Activated effector memory CD4-positive, alpha-beta T cell treated with Interleukin-2 at 50 U/mL for 16 hours (primary cell): ENCODE measurements around the gene DENND2A.
"Not testable (repeated sequence)": the region's sequence is repeated elsewhere in the genome, so short reads cannot be mapped to it uniquely, and the experiment has no call there.

ENCODE experiments used
- DNase-seq: peaks from one replicate; pipeline ENCODE4 v3.0.0-alpha.2; 2020

The DENND2A gene

DNA sequence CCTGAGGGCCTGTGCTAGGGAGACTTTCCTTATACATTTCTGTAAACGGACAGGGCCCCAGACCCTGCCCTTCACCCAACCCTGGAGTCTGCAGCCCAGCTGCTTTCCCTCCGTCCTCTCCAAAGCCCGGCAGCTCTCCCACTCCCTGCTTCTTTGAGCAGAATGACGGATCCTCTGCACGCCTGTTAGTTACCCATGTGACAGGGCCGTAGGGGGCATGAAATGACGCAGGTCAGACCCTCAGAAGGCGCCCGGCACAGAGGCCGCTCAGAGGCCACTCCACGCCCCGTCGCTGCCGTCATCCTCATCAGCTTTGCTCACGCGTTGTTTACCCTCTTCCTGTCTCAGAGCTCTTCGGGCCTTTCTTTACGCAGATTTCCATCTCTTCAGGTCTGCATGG, 101.2 kb downstream of the DENND2A start:
- DNase-seq: no peak

DNA sequence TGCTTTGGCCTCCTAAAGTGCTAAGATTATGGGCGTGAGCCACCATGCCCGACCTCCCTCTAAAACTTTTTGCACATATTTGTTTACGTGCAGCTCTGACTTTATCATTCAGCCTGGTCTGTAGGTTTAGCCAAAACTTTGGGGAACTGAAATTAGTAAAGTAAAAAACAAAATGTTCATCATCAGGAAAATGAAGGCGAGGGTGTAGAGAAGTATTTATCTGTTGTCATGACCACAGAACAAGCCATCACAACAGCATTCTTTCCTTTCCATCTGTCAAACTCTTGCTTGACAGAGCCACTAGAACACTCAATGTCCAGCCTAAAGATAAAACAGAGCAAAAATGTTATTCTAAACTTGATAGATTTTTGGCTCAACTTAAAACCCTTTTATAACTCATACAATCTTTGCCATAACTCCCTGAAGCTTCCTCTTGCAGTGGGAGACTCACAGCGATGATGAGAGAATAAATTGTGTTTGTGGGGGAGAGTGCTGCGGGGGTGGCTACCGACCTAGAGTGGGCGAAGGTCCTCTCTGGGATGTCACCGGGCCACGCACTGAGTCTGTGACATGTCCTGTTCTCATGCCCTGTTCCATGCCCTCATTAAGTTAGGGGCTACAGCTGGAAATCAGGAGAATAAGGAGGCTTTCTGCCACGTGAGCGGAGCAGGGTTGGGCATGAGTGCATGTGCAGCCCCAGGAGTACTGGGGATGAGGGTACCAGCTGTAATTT, 102.7 kb downstream of the DENND2A start:
- no peak for DNase-seq

DNA sequence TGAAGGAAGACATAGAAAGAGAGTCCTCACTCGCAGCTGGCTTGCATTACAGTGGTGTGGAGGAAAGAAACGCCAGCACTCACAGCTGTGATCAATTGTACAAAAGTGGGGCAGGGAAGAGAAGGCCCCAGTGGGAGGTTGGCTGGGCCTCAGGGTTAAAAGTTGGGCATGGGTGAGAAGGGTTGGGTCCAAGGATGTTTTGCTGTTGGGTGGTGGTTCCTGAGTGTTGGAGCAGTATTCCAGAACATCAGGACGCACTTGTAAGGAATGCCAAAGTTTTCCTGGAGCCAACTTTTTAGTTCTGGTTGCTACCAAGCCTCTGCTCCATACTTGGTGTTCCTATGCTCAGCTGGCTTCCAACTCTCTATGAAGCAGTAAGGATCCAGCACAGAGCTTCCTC, 105.9 kb downstream of the DENND2A start:
- DNase-seq: no peak

DNA sequence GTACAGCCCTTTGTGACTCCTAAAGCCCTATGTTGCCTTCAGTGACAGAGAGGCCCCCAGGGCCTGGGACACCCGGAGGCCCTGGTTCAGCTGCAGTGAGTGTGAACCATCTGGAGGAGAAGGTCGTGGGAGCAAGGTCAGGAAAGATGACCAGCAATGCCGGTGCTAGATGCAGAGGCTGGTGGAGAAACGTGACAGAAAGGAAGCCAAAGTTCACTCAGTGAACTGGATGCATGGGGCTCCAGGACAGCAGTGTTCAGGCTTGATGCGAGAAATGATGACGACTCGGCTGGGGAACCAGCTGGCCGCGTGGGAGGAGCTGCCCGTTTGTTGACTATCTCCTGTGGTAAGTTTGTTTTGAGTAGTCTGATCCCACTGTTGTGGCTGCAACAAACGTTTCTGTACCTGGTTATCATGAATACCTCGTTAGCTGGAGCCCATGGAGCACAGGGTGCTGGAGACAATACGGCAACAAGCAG, 107.2 kb downstream of the DENND2A start:
- DNase-seq: no peak

DNA sequence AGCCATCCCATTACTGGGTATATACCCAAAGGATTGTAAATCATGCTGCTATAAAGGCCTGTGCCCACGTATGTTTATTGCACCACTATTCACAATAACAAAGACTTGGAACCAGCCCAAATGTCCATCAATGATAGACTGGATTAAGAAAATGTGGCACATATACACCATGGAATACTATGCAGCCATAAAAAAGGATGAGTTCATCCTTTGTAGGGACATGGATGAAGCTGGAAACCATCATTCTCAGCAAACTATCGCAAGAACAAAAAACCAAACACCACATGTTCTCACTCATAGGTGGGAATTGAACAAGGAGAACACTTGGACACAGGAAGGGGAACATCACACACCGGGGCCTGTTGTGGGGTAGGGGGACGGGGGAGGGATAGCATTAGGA, 111.2 kb downstream of the DENND2A start:
- not testable (repeated sequence) for DNase-seq

DNA sequence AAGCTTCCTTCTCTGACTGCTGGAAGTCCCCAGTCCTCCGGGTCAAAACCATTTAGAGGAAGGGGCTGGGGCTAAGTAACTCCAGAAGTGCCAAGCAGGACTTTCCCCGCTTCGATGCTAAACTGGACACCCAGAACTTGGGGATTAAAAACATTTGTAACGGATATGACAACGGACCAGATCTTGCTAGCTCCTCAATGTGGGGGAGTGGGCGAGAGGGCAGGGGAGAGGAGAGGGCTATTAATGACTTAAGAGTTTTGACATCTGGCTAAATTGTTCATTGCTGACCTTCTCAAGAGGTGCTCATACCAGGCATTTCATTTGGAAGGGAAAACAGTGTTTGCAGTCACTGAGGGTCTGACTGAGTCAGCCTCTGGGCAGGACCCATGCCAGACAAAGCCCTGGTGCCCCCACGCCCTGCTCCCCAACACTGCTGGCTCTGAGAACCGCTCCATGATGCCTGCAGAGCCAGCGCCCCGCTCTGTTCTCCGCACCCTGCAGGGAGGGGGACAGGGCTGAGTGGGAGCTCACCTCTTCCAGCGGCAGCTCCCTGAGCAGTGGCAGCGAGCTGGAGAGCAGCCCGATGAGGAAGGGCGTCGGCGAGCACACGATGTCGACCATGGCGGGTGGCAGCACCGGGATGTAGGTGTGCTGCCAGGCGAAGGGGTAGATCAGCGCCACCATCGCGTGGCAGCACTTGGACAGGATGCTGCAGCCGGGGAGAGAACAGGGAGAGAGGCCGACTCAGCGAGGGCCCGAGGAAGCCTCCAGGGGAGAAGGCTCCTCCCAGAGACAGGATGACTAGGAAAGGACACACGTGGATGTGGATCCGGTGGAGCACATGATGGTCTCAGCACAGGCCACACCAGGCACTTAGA, 113.6 kb downstream of the DENND2A start:
- DNase-seq: no peak

DNA sequence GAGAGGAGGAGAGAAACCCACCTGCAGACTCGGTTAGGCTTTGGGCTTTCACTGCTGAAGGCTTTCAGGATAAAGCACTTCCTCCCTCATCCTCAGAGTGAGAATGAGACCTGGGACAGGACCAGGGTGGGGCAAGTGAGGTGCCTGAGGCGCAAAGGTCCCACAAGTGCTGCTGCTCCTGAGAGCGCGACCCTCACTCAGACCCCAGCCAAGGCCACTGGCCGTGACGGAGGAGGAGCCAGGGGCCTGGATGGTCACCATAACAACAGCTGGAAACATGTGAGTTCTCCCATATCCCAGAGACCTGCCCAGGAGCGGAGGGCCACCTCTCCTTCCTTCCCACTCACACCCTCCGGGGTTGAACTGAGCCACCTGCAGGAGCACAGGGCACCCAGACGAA, 114.4 kb downstream of the DENND2A start:
- DNase-seq: no peak

DNA sequence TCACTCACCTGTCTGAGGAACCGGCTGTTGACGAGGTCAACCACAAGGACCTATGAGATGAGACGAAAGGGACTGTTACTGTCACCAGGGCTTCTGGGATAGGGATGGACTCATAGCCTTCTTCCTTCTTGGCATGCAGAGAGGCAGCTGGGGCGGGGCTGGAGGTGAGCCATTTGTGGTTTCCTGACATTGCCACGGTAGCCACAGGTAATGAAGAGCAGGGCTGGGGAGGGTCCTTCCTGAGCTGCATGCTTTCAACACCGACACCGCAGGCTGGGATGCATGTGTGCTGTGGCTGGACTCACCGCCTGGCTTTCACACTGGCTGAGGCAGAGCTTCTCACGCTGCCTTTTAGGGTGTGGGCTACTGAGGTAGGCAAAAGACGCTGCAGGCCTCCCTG, 114.9 kb downstream of the DENND2A start:
- DNase-seq: peak; percentile 16

DNA sequence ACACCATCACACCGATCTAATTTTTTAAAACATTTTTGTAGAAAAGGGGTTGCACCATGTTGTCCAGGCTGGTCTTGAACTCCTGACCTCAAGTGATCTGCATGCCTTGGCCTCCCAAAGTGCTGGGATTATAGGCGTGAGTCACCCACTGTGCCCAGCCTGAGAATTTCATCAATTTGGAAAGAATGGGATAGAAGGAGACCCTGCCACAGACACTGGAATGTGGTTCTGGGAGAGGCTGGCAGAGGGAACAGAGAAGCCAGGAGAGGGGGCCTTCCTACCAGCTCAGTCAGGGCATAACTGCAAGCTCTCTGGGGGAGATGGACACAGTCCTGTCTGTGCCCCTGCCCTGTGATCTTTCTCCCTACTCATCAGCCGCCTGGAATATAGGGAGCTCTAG, 119.2 kb downstream of the DENND2A start:
- DNase-seq: no peak

DNA sequence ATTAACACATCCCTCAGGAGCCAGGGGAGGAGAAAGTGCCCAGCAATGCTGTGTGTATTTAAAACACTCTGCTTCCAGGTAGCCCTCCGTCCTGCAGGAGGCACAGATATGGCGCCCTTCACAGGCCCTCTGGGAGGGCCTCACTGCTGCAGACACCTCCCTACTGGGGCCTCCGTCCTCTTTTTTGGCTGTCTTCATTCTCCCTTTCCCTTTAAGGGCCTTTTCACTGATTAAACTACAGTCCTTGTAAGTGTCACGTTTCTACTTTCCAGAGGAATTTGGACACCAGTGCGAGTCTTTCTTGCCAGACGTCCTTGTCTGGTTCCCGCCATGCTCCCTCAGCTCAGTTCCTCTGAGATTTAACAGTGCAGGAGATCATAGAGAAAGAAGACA, 121.6 kb downstream of the DENND2A start:
- DNase-seq: no peak

DNA sequence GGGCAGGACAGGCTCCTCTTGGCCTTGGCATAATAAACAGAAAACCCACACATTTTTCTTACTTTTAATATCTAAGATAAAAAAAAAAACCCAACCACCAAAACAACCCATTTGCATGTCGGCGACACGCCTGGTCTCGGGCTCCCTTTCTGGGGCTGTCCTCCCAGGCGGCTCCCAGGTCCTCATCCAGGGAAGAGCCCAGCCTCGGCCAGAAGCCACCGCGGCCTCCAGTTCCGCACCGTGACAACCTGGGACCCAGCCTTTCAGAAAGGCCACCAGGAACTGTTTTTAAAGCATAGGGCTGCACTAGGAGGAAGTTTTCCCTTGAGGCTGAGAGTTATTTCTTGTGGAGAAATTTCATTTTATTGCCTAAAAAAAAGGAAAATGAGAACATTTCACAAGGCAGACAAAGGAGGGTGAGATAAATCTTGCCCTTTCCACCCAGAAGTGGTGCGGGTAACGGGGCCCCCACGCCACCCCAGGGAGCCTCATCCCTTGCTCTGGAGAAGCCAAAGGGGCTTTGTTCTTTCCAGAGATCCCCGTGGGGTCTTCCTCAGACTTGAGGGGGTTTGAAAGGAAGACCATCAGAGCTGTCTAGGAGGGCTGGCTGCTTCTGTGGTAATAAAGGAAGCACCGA, 122.1 kb downstream of the DENND2A start:
- DNase-seq: no peak

DNA sequence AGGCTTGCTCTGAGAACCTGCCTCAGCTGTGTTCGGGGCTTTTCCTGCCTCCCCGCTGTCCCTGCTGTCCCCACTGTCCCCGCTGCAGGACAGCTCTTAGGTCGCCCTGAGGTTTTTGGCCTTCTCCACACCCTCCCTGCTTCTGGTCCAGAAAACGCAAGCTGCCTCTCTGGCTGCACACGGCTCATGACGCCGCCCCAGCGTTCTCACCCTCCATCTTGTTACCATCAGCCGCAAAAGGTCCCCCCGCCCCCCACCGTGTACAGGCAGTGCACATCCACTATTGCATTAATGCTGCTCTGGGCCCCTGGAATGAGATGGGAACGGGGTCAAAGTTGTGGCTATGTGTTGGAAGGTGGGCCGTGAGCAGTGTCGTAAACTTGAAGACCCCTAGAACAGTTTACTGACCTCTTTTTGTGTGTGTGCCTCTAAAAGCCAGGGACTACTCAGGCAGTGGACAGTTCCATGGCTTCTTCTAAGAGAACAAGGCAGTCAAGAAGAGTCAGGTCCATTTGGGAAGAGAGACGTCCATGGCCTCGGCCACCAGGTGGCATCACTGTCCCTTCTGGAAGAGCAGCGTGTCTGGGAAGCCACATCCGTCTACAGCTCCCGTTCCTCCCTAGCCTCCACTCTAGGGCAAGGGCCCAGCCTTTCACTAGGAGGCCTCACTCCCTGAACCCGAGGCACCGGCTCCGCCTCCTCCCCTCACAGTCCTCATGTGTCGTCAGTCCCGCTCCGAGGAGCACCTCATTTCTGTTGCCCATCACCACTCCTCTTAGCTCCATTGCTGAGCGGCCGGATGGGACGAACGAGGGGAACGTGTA, 122.9 kb downstream of the DENND2A start:
- DNase-seq: peak; percentile 49

DNA sequence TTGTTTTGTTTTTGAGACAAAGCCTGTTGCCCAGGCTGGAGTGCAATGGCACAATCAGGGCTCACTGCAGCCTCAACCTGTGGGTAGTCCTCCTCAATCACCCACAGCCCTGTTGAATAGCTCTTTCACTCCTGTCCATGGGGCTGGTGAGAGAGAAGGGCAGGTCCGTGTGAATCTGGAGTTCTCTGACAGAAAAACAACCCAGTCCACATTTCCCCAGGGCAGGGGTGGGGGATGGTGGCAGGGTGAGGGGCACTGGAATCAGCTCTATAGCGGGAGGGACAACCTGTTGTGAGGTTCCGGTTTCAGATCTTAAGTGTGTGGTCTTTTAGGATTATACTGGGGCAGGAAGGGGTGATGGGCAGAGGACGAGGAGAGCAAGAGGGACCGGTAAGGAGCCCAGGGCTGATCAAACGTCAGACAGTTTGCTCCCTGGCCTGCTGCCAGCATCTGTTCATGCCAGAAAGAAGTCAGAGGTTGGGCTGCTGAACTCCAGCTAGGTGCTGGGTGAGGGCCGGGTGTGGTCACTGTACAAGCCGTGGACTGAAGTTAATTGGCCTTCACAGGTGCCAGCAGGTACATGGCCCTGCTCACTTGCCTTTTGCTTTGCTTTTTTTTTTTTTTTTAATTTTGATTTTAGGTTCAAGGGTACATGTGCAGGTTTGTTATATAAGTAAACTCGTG, 128.2 kb downstream of the DENND2A start:
- no peak for DNase-seq

DNA sequence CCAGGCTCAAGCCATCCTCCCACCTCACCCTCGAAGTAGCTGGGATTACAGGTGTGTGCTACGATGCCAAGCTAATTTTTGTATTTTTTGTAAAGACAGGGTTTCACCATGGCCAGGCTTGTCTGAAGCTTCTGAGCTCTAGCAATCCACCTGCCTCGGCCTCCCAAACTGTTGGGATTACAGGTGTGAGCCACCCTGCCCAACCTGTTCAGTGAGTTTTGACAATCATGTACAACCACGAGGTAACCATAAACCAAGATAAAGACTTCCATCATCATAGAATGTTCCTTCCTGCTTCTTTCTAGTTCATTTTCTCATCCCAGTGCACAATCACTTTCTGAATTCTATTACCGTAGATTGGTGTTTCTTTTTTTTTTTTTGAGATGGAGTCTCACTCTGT, 130.8 kb downstream of the DENND2A start:
- DNase-seq: no peak

DNA sequence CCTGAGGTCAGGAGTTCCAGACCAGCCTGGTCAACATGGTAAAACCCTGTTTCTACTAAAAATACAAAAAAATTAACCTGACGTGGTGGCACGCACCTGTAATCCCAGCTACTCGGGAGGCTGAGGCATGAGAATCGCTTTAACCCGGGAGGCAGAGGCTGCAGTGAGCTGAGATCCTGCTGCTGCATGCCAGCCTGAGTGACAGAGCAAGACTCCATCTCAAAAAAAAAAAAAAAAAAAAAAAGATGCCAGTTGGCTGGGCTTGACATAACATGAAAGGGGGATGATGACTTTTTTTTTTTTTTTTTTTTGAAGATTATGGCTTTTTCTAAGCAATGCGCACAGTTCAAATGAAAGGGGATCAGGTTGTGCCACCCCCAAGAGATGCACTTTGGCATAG, 133.1 kb downstream of the DENND2A start:
- not testable (repeated sequence) for DNase-seq

DNA sequence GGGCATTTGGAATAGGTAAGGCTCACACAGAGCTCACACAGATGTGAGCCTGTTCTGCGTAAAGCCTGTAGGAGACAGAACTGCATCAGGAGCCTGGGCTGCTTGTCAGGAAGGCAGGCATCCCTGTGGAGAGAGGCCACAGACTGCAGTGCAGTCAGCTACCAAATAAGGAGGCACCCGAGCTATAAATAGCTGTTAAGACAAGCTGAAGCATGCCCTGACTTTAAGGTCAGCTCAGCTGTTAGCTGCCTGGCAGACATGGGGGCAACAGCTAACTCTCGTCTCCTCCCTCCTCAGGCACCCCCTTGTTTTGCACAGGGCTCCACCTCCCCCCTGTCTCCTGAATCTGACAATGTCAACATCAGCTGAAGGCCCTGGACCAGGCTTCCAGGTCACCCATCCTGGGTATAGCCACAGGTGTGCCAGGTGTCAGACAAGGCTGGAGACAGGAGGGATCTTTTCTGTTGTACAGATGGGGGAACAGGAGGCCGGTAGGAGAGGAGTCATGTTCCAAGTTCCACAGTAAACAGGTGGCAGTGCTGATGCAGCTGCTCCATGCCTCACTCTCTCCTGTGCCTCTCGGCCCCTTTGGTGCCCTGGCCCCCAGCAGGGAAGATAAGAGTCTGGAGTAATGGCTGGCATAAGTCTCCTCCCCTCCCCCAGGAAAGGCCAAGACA, 133.7 kb downstream of the DENND2A start:
- DNase-seq: no peak

DNA sequence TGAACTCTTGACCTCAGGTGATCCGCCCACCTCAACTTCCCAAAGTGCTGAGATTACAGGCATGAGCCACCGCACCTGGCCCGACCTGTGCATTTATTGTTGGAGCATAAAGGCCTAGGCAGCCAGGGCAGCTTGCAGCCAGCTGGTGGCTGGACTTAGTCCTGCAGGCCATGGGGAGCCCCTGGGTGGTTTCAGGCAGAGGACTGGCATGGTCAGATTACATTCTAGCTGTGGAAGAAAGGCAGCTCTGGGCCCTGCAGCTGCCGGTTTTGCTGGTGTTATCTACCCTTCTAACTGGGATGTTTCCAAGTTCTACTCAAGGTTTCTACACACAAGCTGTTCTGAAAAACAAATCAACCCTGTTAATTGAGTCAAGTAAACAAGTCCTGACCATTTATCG, 138.6 kb downstream of the DENND2A start:
- no peak for DNase-seq

DNA sequence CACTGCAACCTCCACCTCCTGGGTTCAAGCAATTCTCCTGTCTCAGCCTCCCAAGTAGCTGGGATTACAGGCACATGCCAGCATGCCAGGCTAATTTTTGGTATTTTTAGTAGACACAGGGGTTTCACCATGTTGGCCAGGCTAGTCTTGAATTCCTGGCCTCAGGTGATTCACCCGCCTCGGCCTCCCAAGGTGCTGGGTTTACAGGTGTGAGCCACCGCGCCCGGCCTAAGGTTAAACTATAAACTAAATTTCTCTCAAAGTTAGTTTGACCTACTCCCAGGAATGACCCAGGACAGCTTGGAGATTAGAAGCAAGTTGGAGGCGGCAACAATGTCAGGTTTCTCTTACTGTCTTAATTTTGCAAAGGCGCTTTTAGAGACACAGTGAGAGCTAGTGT, 142.8 kb downstream of the DENND2A start:
- not testable (repeated sequence) for DNase-seq

DNA sequence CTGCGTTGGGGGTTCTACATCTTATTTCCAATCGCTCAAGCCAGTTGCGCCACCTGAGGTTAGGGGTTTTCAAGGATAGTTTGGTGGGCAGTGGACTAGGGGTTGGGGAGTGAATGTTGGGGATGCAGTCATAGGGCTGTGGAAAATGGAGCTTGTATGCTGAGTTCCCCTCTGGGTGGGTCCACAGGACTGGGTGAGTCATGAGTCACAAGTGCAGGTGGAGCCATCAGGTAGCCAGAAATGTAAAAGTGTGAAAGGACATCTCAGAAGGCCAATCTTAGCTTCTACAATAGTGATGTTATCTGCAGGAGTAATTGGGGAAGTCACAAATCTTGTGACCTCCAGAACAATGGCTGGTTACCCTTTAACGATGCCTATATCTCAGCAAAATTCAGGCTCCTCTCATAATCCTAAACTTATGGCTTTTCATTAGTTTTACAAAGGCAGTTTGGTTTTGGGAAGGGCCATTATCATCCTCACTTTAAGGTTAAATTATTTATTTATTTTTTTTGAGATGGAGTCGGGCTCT, 143.3 kb downstream of the DENND2A start:
- DNase-seq: no peak

DNA sequence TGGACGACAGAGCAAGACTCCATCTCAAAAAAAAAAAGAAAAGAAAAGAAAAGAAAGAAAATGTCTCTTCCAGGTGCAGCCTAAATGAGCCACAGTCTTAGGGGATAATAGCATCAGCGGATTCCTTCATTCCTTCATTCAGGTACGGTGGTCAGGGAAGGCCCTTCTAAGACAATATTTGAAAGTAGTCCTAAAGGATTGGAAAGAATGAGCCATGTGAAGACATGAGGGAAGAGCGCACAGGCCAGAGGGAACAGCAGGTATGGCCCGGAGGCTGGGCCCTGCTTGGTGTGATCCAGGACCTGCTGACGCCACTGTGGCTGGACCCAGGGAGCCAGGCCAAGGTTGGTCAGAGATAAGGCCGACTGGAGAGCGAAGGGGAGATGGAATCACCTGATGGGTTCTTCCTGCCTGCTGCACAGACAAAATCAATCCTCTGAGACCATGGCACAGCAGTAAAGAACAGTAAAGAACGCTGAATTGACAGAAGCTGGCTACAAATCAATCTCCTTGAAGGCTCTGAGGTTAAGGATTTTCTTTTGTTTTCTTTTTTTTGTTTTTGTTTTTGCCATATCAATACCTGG, 145.0 kb downstream of the DENND2A start:
- no peak for DNase-seq

DNA sequence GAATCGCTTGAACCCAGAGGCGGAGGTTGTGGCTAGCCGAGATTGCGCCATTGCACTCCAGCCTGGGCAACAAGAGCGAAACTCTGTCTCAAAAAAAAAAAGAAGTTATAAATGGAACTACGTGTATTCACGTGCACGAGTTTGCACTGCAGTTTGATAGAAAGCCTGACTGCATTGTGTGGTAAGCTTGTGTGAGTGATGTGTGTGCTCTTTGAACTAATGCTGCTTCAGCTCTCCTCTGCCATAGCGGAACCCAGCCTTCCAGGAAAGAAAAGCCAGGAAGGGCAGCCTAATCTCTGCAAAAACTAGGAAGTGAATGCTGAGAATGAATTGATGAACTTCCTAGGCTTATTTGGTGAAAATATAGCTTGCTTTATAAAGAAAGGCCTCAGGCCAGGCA, 145.7 kb downstream of the DENND2A start:
- DNase-seq: no peak
